GM12878 (cell line): Measurements from ENCODE around the gene CSNK2A1. TPM values are rescaled to one million over a fixed set of nuclear protein-coding genes. Genes with fewer than 3 reads are reported as not detected.

Experiments
- ATAC-seq: fragments of 200-7000 bp; cut with Tn5 transposase; 3 replicates; pipeline ENCODE4 v1.9.1; 2020; ENCODE audit warnings: mild to moderate bottlenecking, moderate library complexity
- Bru-seq: library from RNA; stranded (reverse); fragments of 400-500 nt; gene quantifications from one replicate; lab custom pipeline; 2021; lab: Mats Ljungman, UMichigan
- BruChase-seq, 2 experiments: library from RNA; stranded (reverse); fragments of 400-500 nt; gene quantifications; one replicate each; lab custom pipeline; 2021; lab: Mats Ljungman, UMichigan
- BruUV-seq: library from RNA; stranded (reverse); fragments of 400-500 nt; replicated peaks from 2 replicates; lab custom pipeline; 2021; lab: Mats Ljungman, UMichigan
- CTCF ChIA-PET: fragments of 300-600 bp; sonication (Branson Sonifier 250); formaldehyde crosslinking; extraction: SDS; loops from one replicate; lab custom pipeline; 2021; ENCODE audit warnings: inconsistent platforms; lab: Yijun Ruan, JAX
- POLR2A ChIA-PET: fragments of 350-600 bp; formaldehyde crosslinking; extraction: SDS; loops from one replicate; lab custom pipeline; 2021; ENCODE audit warnings: inconsistent platforms; lab: Charles Lee
- RAD21 ChIA-PET: fragments of 300-600 bp; sonication (Branson Sonifier 250); formaldehyde crosslinking; loops from one replicate; lab custom pipeline; 2023; ENCODE audit warnings: antibody characterized with exemption; ENCODE audit not compliant: unreplicated experiment; lab: Charles Lee
- SMC1A ChIA-PET: fragments of 300-600 bp; sonication (Branson Sonifier 250); formaldehyde crosslinking; loops from one replicate; lab custom pipeline; 2023; ENCODE audit not compliant: unreplicated experiment, uncharacterized antibody; lab: Charles Lee
- DNase-seq: peaks from one replicate; pipeline ENCODE4 v3.0.0-alpha.2; 2011; ENCODE audit warnings: low read depth, low spot score
- FAIRE-seq: peaks from 3 replicates; lab custom pipeline; 2011; peaks lifted over from hg19 to GRCh38; lab: Jason Lieb, UNC
- H2AFZ ChIP-seq: 2 replicates; pipeline ENCODE4 v1.6.0; 2011; ENCODE audit warnings: low read depth, low read length, control low read depth; ENCODE audit not compliant: control insufficient read depth
- H3K27ac ChIP-seq: 2 replicates; pipeline ENCODE4 v1.5.1; 2011; ENCODE audit warnings: control low read depth; ENCODE audit not compliant: control insufficient read depth, insufficient read depth
- H3K27me3 ChIP-seq, 2 experiments: replicated peaks in 1 of 2; 2 replicates each; pipeline versions ENCODE4 v1.6.0 to v1.6.1; 2011; ENCODE audit warnings: low read length in 1 of 2; ENCODE audit not compliant: control insufficient read depth in 2 of 2, insufficient read depth in 2 of 2
- H3K36me3 ChIP-seq, 2 experiments: 2 replicates each; pipeline ENCODE4 v1.5.1; 2011; ENCODE audit warnings: low read length in 1 of 2; ENCODE audit not compliant: control insufficient read depth in 2 of 2, insufficient read depth in 2 of 2
- H3K4me1 ChIP-seq: 2 replicates; pipeline ENCODE4 v1.6.1; 2011; ENCODE audit warnings: mild to moderate bottlenecking, low read length, moderate library complexity, mixed read lengths; ENCODE audit not compliant: control insufficient read depth, insufficient read depth
- H3K4me2 ChIP-seq: 2 replicates; pipeline ENCODE4 v1.6.0; 2011; ENCODE audit warnings: control low read depth; ENCODE audit not compliant: control insufficient read depth, insufficient read depth
- H3K4me3 ChIP-seq: fragments of 200-600 bp; sonication (generic); 2 replicates; pipeline ENCODE4 v1.5.1; 2016
- H3K79me2 ChIP-seq: 2 replicates; pipeline ENCODE4 v1.6.0; 2011; ENCODE audit warnings: low read length; ENCODE audit not compliant: control insufficient read depth, insufficient read depth
- H3K9ac ChIP-seq: 2 replicates; pipeline ENCODE4 v1.8.0; 2011; ENCODE audit warnings: low read length, control low read depth, mixed read lengths; ENCODE audit not compliant: control insufficient read depth, insufficient read depth
- H3K9me3 ChIP-seq: replicated peaks from 3 replicates; pipeline ENCODE4 v1.5.1; 2011; ENCODE audit warnings: mild to moderate bottlenecking, low read length; ENCODE audit not compliant: control insufficient read depth, insufficient read depth
- H4K20me1 ChIP-seq: 2 replicates; pipeline ENCODE4 v1.6.0; 2011; ENCODE audit not compliant: control insufficient read depth, insufficient read depth
- CBFB ChIP-seq: IDR thresholded peaks from 2 replicates; pipeline ENCODE4 v1.6.1; 2016; ENCODE audit warnings: antibody characterized with exemption, low read depth
- CREB1 ChIP-seq: IDR thresholded peaks from 2 replicates; pipeline ENCODE4 v1.6.1; 2012; ENCODE audit warnings: low read depth, mild to moderate bottlenecking, inconsistent platforms
- FOS ChIP-seq: IDR thresholded peaks from 3 replicates; pipeline ENCODE4 v1.6.1; 2011; ENCODE audit warnings: borderline replicate concordance; ENCODE audit not compliant: insufficient read length; ENCODE audit errors: extremely low read depth
- HDAC2 ChIP-seq: fragments of 200-600 bp; sonication (generic); IDR thresholded peaks from 2 replicates; pipeline ENCODE4 v1.6.1; 2017
- NBN ChIP-seq: fragments of 450-650 bp; IDR thresholded peaks from 2 replicates; pipeline ENCODE4 v1.6.1; 2016
- NFYB ChIP-seq: IDR thresholded peaks from 2 replicates; pipeline ENCODE4 v1.6.1; 2011; ENCODE audit warnings: low read depth, mild to moderate bottlenecking, low read length, improper control_type of control experiment, moderate library complexity; ENCODE audit not compliant: insufficient read depth
- ZBTB4 ChIP-seq: fragments of 450-650 bp; formaldehyde crosslinking; IDR thresholded peaks from 2 replicates; pipeline ENCODE4 v1.4.0; 2022; ENCODE audit warnings: mild to moderate bottlenecking, moderate library complexity
- ZNF687 ChIP-seq: fragments of 450-650 bp; IDR thresholded peaks from 2 replicates; pipeline ENCODE4 v1.6.1; 2017; ENCODE audit warnings: mild to moderate bottlenecking, moderate library complexity
- ZZZ3 ChIP-seq: IDR thresholded peaks from 2 replicates; pipeline ENCODE4 v1.6.1; 2011; ENCODE audit warnings: low read depth; ENCODE audit not compliant: control insufficient read depth, insufficient read length
- WGBS: methylation state at CpG from one replicate; pipeline ENCODE4 v1.1.6; 2016; ENCODE audit warnings: low lambda C conversion rate; ENCODE audit not compliant: insufficient replicate concordance, insufficient coverage; ENCODE audit errors: missing lambda C conversion rate; 5-methylcytosine and 5-hydroxymethylcytosine counted together
- in situ Hi-C: fragments of 300-500 bp; cut with MboI; formaldehyde crosslinking; loops from 9 replicates; pipeline ENCODE4 v1.14.3; 2018; ENCODE audit warnings: mixed read lengths
- intact Hi-C: fragments of 100-400 bp; cut with micrococcal nuclease; formaldehyde crosslinking; loops from one replicate; pipeline ENCODE4 v1.14.2; 2022; ENCODE audit not compliant: unreplicated experiment
- long read RNA-seq, 2 experiments: library from polyadenylated mRNA; unstranded; transcript quantifications; one replicate each; pipeline ENCODE4 v2.0.0, GENCODE V29; 2019 to 2020
- polyA minus RNA-seq, 3 experiments: library from RNA; depleted of rRNA, polyadenylated mRNA; stranded (reverse); fragments of >200 nt; gene quantifications; 2 replicates each; pipeline ENCODE4 v1.2.3, GENCODE V29; 2011
- polyA plus RNA-seq, 11 experiments: library from polyadenylated mRNA; depleted of rRNA in 4 of 11; unstranded in 6 of 11; stranded (reverse) in 5 of 11; fragments of >200 nt; fragmentation: Nextera tagmentation in 4 of 11; fragmentation: Illumina TruSeq in 1 of 11; extraction: Ambion mirVana in 4 of 11; extraction: Trizol in 1 of 11; gene quantifications; 1 replicate in 1 of 11; 2 replicates in 10 of 11; pipeline versions ENCODE4 v1.2.1 to v1.2.3, GENCODE V29; 2011 to 2016; ENCODE audit warnings: inconsistent platforms in 2 of 11, missing spikeins in 2 of 11, low read depth in 1 of 11
- total RNA-seq, 4 experiments: library from RNA; depleted of rRNA in 3 of 4; stranded (reverse); fragments of >200 nt in 3 of 4; fragmentation: Illumina TruSeq in 1 of 4; extraction: Trizol in 1 of 4; gene quantifications; 2 replicates each; pipeline versions ENCODE4 v1.2.1 to v1.2.3, GENCODE V29; 2013 to 2021

Gene CSNK2A1
- 350 and 361 TPM in 2 replicates for total RNA-seq (2013; cell fraction: nucleolus; rRNA removed)
- 96.2 and 103 TPM in 2 replicates for total RNA-seq (2014; rRNA removed)
- 141 and 143 TPM in 2 replicates for total RNA-seq (2014; rRNA removed; fragmentation: Illumina TruSeq; extraction: Trizol)
- total RNA-seq (2021) = 124 and 135 TPM in 2 replicates
- polyA plus RNA-seq (2011; ENCODE audit: low read depth) = 40.3 TPM
- polyA plus RNA-seq (2011; rRNA removed) = 119 and 125 TPM in 2 replicates
- polyA plus RNA-seq (2011; cell fraction: cytosol; rRNA removed) = 86.3 and 107 TPM in 2 replicates
- 119 and 122 TPM in 2 replicates for polyA plus RNA-seq (2011; cell fraction: nucleus; rRNA removed)
- 75.4 and 109 TPM in 2 replicates for polyA plus RNA-seq (2012)
- 199 and 233 TPM in 2 replicates for polyA plus RNA-seq (2014; fragmentation: Illumina TruSeq; extraction: Trizol)
- polyA plus RNA-seq (2014; fragmentation: Nextera tagmentation; extraction: Ambion mirVana) = 10 to 100 TPM; 47.6 to 56.5 TPM
- 75.4 and 78.6 TPM in 2 replicates for polyA plus RNA-seq (2014; rRNA removed)
- 10 to 100 TPM; 93.8 TPM for polyA plus RNA-seq (2016; fragmentation: Nextera tagmentation; extraction: Ambion mirVana)
- polyA minus RNA-seq (2011; rRNA and poly(A)+ RNA removed) = 151 and 205 TPM in 2 replicates
- polyA minus RNA-seq (2011; cell fraction: cytosol; rRNA and poly(A)+ RNA removed) = 59.9 and 66.4 TPM in 2 replicates
- 72.5 and 111 TPM in 2 replicates for polyA minus RNA-seq (2011; cell fraction: nucleus; rRNA and poly(A)+ RNA removed)
- Bru-seq, nascent RNA = percentile 91 among the genes with signal in this experiment
- percentile 94 among the genes with signal in this experiment for BruChase-seq, experiment 1, labeled RNA remaining after a 6-hour chase
- percentile 92 among the genes with signal in this experiment for BruChase-seq, experiment 2, labeled RNA remaining after a 2-hour chase
- long read RNA-seq, experiment 1, full-length matches to known transcripts = 57 of 67 reads
- long read RNA-seq, experiment 1, partial matches to known transcripts = 5 of 67 reads
- long read RNA-seq, experiment 1, other reads (novel, unspliced or antisense) = 5 of 67 reads
- long read RNA-seq, experiment 2, full-length matches to known transcripts = 378 of 421 reads
- long read RNA-seq, experiment 2, partial matches to known transcripts = 14 of 421 reads
- long read RNA-seq, experiment 2, other reads (novel, unspliced or antisense) = 29 of 421 reads

GRCh38 chr20:543369-544152, at the start of gene CSNK2A1:
Gene CSNK2A1, minus strand, starts transcription at chr20:543790. Its CDS starts 35,239 bp downstream, at chr20:508551.
- H3K9me3 ChIP-seq = peaks cover 9% of the 10 kb centered on the region; the same call in 2 of the 3 replicates
- H3K4me2 ChIP-seq = peak within 1 kb of the TSS; percentile 83
- H3K36me3 ChIP-seq = peaks cover 0 to 8% of the 10 kb centered on the region in 2 experiments; a peak in 1 of 4 replicates
- no TSS peak for BruUV-seq
- H2AFZ ChIP-seq = peak within 1 kb of the TSS; percentile 95
- peaks cover 50% of the 10 kb centered on the region for H3K79me2 ChIP-seq
- WGBS = under 1% methylated on average over 26 of the region's 44 CpGs
- H3K27me3 ChIP-seq = no peaks in the 10 kb centered on the region
- POLR2A ChIA-PET = interaction anchor here (0.9 to 1.3 kb wide), 3 partner anchors 11 to 290 kb away, joined by 3 to 4 read pairs (median 3); partner anchors contain the start of gene FAM110A
- SMC1A ChIA-PET = interaction anchor here (0.7 to 2.7 kb wide), 10 partner anchors 9 to 124 kb away, joined by 3 to 7 read pairs (median 4); no protein-coding TSS in a partner anchor
- peak within 1 kb of the TSS; percentile 88 for H3K9ac ChIP-seq
- H3K27ac ChIP-seq = peak within 1 kb of the TSS; percentile 90
- H3K4me1 ChIP-seq = peaks cover 8% of the 10 kb centered on the region; the same call in 1 of the 2 replicates
- FAIRE-seq (peak; percentile 92), ATAC-seq (peak; percentile 96), DNase-seq (peak; percentile 94)
- RAD21 ChIA-PET = interaction anchor here (0.6 to 1.7 kb wide), 6 partner anchors 17 to 196 kb away, joined by 3 to 5 read pairs (median 4); partner anchors contain the start of gene NRSN2
- H3K4me3 ChIP-seq = peak within 1 kb of the TSS; percentile 88
- CTCF ChIA-PET = interaction anchor here (0.9 to 3.5 kb wide), 8 partner anchors 11 to 234 kb away, joined by 3 to 26 read pairs (median 4); no protein-coding TSS in a partner anchor
- intact Hi-C loops = loop anchor here (2.0 kb wide), 1 partner anchor 189 kb away; no protein-coding TSS in a partner anchor
- in situ Hi-C loops = no loop called here
- peaks cover 9% of the 10 kb centered on the region for H4K20me1 ChIP-seq
- TF ChIP-seq CREB1 = no peak
- no peak for TF ChIP-seq NFYB
- TF ChIP-seq ZBTB4 (CRISPR knock-in tag) = no peak
- TF ChIP-seq HDAC2 = no peak
- peak; percentile 17; the same call in 1 of the 2 replicates for TF ChIP-seq CBFB
- TF ChIP-seq FOS = no peak
- TF ChIP-seq ZZZ3 = no peak
- peak; percentile 77 for TF ChIP-seq NBN
- TF ChIP-seq ZNF687 = no peak
